ENCODE results near the gene SCD5. TPM values are rescaled to one million over a fixed set of nuclear protein-coding genes. Genes with fewer than 3 reads are reported as not detected.

Gene SCD5
- total and polyA plus RNA-seq, 2 experiments from 2014 or later, result 0.79 to 1.6 TPM

DNA sequence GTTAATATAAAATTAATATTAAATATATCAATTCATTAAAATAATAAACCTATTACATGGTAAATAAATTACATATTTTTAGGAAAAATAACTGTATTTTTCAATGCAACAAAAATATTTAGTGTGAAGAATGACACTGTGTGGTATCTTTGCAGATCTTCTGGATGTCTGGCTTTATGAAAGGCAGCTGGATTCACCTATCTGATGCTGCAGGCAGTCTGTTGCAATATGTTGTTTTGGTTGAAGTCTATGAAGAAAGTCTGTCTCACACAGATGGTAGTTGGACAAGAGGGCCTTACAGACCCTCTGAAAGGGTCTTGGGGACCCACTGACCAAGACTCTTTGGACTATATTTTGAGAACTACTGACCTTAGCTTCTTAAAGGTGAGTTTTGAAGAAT lies 147.7 kb downstream of the SCD5 start (continued):
- TF ChIP-seq, protein P1, sequence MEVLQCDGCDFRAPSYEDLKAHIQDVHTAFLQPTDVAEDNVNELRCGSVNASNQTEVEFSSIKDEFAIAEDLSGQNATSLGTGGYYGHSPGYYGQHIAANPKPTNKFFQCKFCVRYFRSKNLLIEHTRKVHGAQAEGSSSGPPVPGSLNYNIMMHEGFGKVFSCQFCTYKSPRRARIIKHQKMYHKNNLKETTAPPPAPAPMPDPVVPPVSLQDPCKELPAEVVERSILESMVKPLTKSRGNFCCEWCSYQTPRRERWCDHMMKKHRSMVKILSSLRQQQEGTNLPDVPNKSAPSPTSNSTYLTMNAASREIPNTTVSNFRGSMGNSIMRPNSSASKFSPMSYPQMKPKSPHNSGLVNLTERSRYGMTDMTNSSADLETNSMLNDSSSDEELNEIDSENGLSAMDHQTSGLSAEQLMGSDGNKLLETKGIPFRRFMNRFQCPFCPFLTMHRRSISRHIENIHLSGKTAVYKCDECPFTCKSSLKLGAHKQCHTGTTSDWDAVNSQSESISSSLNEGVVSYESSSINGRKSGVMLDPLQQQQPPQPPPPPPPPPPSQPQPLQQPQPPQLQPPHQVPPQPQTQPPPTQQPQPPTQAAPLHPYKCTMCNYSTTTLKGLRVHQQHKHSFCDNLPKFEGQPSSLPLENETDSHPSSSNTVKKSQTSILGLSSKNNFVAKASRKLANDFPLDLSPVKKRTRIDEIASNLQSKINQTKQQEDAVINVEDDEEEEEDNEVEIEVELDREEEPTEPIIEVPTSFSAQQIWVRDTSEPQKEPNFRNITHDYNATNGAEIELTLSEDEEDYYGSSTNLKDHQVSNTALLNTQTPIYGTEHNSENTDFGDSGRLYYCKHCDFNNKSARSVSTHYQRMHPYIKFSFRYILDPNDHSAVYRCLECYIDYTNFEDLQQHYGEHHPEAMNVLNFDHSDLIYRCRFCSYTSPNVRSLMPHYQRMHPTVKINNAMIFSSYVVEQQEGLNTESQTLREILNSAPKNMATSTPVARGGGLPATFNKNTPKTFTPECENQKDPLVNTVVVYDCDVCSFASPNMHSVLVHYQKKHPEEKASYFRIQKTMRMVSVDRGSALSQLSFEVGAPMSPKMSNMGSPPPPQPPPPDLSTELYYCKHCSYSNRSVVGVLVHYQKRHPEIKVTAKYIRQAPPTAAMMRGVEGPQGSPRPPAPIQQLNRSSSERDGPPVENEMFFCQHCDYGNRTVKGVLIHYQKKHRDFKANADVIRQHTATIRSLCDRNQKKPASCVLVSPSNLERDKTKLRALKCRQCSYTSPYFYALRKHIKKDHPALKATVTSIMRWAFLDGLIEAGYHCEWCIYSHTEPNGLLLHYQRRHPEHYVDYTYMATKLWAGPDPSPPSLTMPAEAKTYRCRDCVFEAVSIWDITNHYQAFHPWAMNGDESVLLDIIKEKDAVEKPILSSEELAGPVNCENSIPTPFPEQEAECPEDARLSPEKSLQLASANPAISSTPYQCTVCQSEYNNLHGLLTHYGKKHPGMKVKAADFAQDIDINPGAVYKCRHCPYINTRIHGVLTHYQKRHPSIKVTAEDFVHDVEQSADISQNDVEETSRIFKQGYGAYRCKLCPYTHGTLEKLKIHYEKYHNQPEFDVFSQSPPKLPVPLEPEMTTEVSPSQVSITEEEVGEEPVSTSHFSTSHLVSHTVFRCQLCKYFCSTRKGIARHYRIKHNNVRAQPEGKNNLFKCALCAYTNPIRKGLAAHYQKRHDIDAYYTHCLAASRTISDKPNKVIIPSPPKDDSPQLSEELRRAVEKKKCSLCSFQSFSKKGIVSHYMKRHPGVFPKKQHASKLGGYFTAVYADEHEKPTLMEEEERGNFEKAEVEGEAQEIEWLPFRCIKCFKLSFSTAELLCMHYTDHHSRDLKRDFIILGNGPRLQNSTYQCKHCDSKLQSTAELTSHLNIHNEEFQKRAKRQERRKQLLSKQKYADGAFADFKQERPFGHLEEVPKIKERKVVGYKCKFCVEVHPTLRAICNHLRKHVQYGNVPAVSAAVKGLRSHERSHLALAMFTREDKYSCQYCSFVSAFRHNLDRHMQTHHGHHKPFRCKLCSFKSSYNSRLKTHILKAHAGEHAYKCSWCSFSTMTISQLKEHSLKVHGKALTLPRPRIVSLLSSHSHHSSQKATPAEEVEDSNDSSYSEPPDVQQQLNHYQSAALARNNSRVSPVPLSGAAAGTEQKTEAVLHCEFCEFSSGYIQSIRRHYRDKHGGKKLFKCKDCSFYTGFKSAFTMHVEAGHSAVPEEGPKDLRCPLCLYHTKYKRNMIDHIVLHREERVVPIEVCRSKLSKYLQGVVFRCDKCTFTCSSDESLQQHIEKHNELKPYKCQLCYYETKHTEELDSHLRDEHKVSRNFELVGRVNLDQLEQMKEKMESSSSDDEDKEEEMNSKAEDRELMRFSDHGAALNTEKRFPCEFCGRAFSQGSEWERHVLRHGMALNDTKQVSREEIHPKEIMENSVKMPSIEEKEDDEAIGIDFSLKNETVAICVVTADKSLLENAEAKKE (CRISPR knock-in tag; IDR thresholded peaks at IDR 0.05), result no peak
- no peak for TF ChIP-seq ZNF114 (CRISPR knock-in tag; IDR thresholded peaks at IDR 0.05)
- TF ChIP-seq STAT1 (IDR thresholded peaks at IDR 0.05; ENCODE audit: unreplicated experiment), result no peak

DNA sequence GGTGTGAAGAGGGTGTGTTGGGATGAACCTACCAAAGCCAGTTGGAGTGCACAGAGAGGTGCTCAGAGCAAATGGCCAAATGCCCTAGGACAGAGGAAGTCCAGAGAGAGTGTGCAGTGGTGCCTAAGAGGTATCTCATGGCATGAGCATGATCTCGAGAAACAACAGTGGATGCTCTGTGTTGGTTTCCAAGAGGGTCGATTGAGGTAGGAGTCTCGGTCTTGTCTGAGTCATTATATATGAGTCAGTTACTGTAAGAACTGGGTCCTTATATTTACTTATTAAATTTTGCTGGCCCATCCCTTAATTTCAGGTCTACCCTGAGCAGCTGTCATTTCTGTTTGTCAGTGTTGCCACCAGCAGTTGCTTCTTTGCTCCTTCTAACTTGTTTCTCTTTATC lies 150.2 kb downstream of the SCD5 start:
- H2AFZ ChIP-seq, result no peak overlapping the region
- H3K4me2 ChIP-seq, result no peak overlapping the region
- no peaks in the 10 kb centered on the region for H3K79me2 ChIP-seq (replicated peaks; ENCODE audit: insufficient read depth)
- H3K9me3 Mint-ChIP-seq, result no peaks in the 10 kb centered on the region
- H3K27me3 Mint-ChIP-seq (ENCODE audit: insufficient read depth, low read depth, poor library complexity), result peaks cover 4% of the 10 kb centered on the region
- H3K27me3 ChIP-seq (ENCODE audit: insufficient read depth), result no peaks in the 10 kb centered on the region
- no peaks in the 10 kb centered on the region for H3F3A ChIP-seq (replicated peaks; ENCODE audit: low read depth)
- ATAC-seq, result no peak
- H4K20me1 ChIP-seq (replicated peaks; ENCODE audit: insufficient read depth), result no peaks in the 10 kb centered on the region
- no peaks in the 10 kb centered on the region for H3K4me1 ChIP-seq (ENCODE audit: insufficient read depth)
- no peak overlapping the region for H3K27ac ChIP-seq (ENCODE audit: low read depth)
- H3K36me3 ChIP-seq (ENCODE audit: insufficient read depth), result no peaks in the 10 kb centered on the region
- no peaks in the 10 kb centered on the region for H3K9me2 ChIP-seq (ENCODE audit: insufficient read depth)
- H3K27ac Mint-ChIP-seq, result no peak overlapping the region
- no peak for DNase-seq (ENCODE audit: low spot score)
- H3K36me3 Mint-ChIP-seq (ENCODE audit: low read depth), result no peaks in the 10 kb centered on the region
- H3K4me1 Mint-ChIP-seq, result no peaks in the 10 kb centered on the region
- H3K4me3 ChIP-seq, result no peak overlapping the region
- H3K4me3 Mint-ChIP-seq, result no peak overlapping the region
- TF ChIP-seq ZNF114 (CRISPR knock-in tag; IDR thresholded peaks at IDR 0.05) (no peak), CREB1 (CRISPR knock-in tag; IDR thresholded peaks at IDR 0.05; ENCODE audit: low read depth) (no peak), ZNF331 (CRISPR knock-in tag; IDR thresholded peaks at IDR 0.05; ENCODE audit: low read depth) (no peak), NANOG (IDR thresholded peaks at IDR 0.05; ENCODE audit: borderline replicate concordance) (no peak), EZH2phosphoT487 (IDR thresholded peaks at IDR 0.05; ENCODE audit: unreplicated experiment) (no peak), EZH2 (IDR thresholded peaks at IDR 0.05; ENCODE audit: low read depth, unreplicated experiment) (no peak), STAT1 (IDR thresholded peaks at IDR 0.05; ENCODE audit: unreplicated experiment) (no peak), JUNB (IDR thresholded peaks at IDR 0.05; ENCODE audit: unreplicated experiment) (no peak)
- TF ChIP-seq, protein P2, sequence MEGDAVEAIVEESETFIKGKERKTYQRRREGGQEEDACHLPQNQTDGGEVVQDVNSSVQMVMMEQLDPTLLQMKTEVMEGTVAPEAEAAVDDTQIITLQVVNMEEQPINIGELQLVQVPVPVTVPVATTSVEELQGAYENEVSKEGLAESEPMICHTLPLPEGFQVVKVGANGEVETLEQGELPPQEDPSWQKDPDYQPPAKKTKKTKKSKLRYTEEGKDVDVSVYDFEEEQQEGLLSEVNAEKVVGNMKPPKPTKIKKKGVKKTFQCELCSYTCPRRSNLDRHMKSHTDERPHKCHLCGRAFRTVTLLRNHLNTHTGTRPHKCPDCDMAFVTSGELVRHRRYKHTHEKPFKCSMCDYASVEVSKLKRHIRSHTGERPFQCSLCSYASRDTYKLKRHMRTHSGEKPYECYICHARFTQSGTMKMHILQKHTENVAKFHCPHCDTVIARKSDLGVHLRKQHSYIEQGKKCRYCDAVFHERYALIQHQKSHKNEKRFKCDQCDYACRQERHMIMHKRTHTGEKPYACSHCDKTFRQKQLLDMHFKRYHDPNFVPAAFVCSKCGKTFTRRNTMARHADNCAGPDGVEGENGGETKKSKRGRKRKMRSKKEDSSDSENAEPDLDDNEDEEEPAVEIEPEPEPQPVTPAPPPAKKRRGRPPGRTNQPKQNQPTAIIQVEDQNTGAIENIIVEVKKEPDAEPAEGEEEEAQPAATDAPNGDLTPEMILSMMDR (conservative IDR thresholded peaks at IDR 0.05; ENCODE audit: low read depth in 2 of 2), result no peak
- TF ChIP-seq, protein P3, sequence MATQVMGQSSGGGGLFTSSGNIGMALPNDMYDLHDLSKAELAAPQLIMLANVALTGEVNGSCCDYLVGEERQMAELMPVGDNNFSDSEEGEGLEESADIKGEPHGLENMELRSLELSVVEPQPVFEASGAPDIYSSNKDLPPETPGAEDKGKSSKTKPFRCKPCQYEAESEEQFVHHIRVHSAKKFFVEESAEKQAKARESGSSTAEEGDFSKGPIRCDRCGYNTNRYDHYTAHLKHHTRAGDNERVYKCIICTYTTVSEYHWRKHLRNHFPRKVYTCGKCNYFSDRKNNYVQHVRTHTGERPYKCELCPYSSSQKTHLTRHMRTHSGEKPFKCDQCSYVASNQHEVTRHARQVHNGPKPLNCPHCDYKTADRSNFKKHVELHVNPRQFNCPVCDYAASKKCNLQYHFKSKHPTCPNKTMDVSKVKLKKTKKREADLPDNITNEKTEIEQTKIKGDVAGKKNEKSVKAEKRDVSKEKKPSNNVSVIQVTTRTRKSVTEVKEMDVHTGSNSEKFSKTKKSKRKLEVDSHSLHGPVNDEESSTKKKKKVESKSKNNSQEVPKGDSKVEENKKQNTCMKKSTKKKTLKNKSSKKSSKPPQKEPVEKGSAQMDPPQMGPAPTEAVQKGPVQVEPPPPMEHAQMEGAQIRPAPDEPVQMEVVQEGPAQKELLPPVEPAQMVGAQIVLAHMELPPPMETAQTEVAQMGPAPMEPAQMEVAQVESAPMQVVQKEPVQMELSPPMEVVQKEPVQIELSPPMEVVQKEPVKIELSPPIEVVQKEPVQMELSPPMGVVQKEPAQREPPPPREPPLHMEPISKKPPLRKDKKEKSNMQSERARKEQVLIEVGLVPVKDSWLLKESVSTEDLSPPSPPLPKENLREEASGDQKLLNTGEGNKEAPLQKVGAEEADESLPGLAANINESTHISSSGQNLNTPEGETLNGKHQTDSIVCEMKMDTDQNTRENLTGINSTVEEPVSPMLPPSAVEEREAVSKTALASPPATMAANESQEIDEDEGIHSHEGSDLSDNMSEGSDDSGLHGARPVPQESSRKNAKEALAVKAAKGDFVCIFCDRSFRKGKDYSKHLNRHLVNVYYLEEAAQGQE (IDR thresholded peaks at IDR 0.05; ENCODE audit: unreplicated experiment), result no peak
- TF ChIP-seq, protein P4, sequence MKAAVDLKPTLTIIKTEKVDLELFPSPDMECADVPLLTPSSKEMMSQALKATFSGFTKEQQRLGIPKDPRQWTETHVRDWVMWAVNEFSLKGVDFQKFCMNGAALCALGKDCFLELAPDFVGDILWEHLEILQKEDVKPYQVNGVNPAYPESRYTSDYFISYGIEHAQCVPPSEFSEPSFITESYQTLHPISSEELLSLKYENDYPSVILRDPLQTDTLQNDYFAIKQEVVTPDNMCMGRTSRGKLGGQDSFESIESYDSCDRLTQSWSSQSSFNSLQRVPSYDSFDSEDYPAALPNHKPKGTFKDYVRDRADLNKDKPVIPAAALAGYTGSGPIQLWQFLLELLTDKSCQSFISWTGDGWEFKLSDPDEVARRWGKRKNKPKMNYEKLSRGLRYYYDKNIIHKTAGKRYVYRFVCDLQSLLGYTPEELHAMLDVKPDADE (IDR thresholded peaks at IDR 0.05), result no peak

Measured in GM23338 (cell line).